ENCODE measurements around the gene TRIM52.

DNA sequence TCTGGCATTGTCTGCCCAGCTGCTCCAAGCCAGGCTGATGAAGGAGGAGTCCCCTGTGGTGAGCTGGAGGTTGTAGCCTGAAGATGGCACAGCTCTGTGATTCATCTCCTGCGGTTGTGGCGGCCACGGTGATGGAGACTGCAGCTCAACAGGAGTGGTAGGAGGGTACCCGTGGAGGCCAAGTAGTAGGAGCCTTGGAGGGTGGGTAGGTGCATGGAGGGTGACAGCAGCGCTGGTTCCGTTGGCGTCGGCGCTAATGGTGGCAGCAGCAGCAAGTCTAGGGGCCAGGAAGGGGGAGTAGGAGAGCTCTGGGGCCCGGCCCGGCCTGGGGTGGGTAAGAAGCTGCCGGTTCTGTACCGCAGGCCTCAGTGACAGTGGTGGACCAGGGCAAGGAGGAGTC, 22.4 kb upstream of the TRIM52 start:
- TF ChIP-seq, protein P1, sequence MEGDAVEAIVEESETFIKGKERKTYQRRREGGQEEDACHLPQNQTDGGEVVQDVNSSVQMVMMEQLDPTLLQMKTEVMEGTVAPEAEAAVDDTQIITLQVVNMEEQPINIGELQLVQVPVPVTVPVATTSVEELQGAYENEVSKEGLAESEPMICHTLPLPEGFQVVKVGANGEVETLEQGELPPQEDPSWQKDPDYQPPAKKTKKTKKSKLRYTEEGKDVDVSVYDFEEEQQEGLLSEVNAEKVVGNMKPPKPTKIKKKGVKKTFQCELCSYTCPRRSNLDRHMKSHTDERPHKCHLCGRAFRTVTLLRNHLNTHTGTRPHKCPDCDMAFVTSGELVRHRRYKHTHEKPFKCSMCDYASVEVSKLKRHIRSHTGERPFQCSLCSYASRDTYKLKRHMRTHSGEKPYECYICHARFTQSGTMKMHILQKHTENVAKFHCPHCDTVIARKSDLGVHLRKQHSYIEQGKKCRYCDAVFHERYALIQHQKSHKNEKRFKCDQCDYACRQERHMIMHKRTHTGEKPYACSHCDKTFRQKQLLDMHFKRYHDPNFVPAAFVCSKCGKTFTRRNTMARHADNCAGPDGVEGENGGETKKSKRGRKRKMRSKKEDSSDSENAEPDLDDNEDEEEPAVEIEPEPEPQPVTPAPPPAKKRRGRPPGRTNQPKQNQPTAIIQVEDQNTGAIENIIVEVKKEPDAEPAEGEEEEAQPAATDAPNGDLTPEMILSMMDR (IDR thresholded peaks at IDR 0.05; ENCODE audit: insufficient read depth, low read length): no peak
- no peak for TF ChIP-seq POLR2AphosphoS5 (IDR thresholded peaks at IDR 0.05; ENCODE audit: low read depth)

Data from HL-60 (cell line).